K562 (cell line): ENCODE data around the gene LENEP. TPM values are rescaled to one million over a fixed set of nuclear protein-coding genes. Genes with fewer than 3 reads are reported as not detected.

Experiments used
- ARID2 ChIP-seq: fragments of 450-650 bp; IDR thresholded peaks from 2 replicates; pipeline ENCODE4 v1.6.1; 2017; ENCODE audit warnings: antibody characterized with exemption, mild to moderate bottlenecking
- CAMTA2 ChIP-seq: fragments of 250-450 bp; sonication (Bioruptor Pico); conservative IDR thresholded peaks from 2 replicates; pipeline ENCODE4 v1.5.1; 2022
- CEBPB ChIP-seq: fragments of 450-650 bp; IDR thresholded peaks from 2 replicates; pipeline ENCODE4 v1.6.1; 2016; ENCODE audit warnings: missing genetic modification characterization, missing compliant biosample characterization
- CHAMP1 ChIP-seq: fragments of 450-650 bp; IDR thresholded peaks from 2 replicates; pipeline ENCODE4 v1.6.1; 2016; ENCODE audit warnings: mild to moderate bottlenecking
- CSDE1 ChIP-seq, 2 experiments: fragments of 450-650 bp; IDR thresholded peaks; 2 replicates each; pipeline ENCODE4 v1.6.1; 2016; ENCODE audit warnings: mild to moderate bottlenecking in 1 of 2
- GATAD2A ChIP-seq: fragments of 450-650 bp; IDR thresholded peaks from 2 replicates; pipeline ENCODE4 v1.6.1; 2017
- HIVEP1 ChIP-seq: fragments of 250-450 bp; sonication (Bioruptor Pico); IDR thresholded peaks from 2 replicates; pipeline ENCODE4 v1.4.0; 2020; ENCODE audit warnings: mild to moderate bottlenecking
- JUNB ChIP-seq: fragments of 450-650 bp; formaldehyde crosslinking; conservative IDR thresholded peaks from 2 replicates; pipeline ENCODE4 v1.4.0; 2020; ENCODE audit warnings: mild to moderate bottlenecking
- MYC ChIP-seq, 2 experiments: fragments of 250-450 bp in 1 of 2; sonication (Bioruptor Pico) in 1 of 2; IDR thresholded peaks; 2 replicates each; pipeline versions ENCODE4 v1.5.1 to v1.6.1; 2012 to 2021; ENCODE audit warnings: low read depth in 2 of 2, borderline replicate concordance in 1 of 2, improper control_type of control experiment in 1 of 2, low read length in 1 of 2, mild to moderate bottlenecking in 1 of 2, moderate library complexity in 1 of 2
- NKRF ChIP-seq: fragments of 450-650 bp; IDR thresholded peaks from 2 replicates; pipeline ENCODE4 v1.6.1; 2016; ENCODE audit warnings: borderline replicate concordance
- RB1 ChIP-seq: fragments of 450-650 bp; IDR thresholded peaks from 2 replicates; pipeline ENCODE4 v1.6.1; 2017; ENCODE audit warnings: low read depth, mild to moderate bottlenecking
- SMARCC2 ChIP-seq: fragments of 450-650 bp; IDR thresholded peaks from 2 replicates; pipeline ENCODE4 v1.6.1; 2017; ENCODE audit warnings: antibody characterized with exemption, moderate library complexity, mild to moderate bottlenecking, low read depth
- SREBF2 ChIP-seq: sonication (generic); formaldehyde crosslinking; IDR thresholded peaks from 2 replicates; pipeline ENCODE4 v1.4.0; 2020; ENCODE audit warnings: mild to moderate bottlenecking, missing genetic modification reagents
- TCF7 ChIP-seq: sonication (generic); IDR thresholded peaks from 2 replicates; pipeline ENCODE4 v1.6.1; 2016; ENCODE audit warnings: antibody characterized with exemption, borderline replicate concordance
- TGIF2 ChIP-seq: sonication (generic); formaldehyde crosslinking; IDR thresholded peaks from 2 replicates; pipeline ENCODE4 v1.8.1; 2022; ENCODE audit warnings: mild to moderate bottlenecking, missing genetic modification reagents, moderate library complexity
- ZBTB9 ChIP-seq: fragments of 450-650 bp; formaldehyde crosslinking; IDR thresholded peaks from 2 replicates; pipeline ENCODE4 v1.4.0; 2020; ENCODE audit warnings: mild to moderate bottlenecking, moderate library complexity
- ZNF76 ChIP-seq: fragments of 250-450 bp; sonication (Bioruptor Pico); IDR thresholded peaks from 2 replicates; pipeline ENCODE4 v1.4.0; 2020; ENCODE audit warnings: mild to moderate bottlenecking, moderate library complexity, borderline replicate concordance
- polyA plus RNA-seq, 8 experiments: library from polyadenylated mRNA; depleted of rRNA in 4 of 8; stranded (reverse) in 5 of 8; unstranded in 3 of 8; fragments of >200 nt; fragmentation: Nextera tagmentation in 2 of 8; fragmentation: Illumina TruSeq in 1 of 8; extraction: Ambion mirVana in 2 of 8; extraction: Trizol in 1 of 8; gene quantifications; 2 replicates each; pipeline versions ENCODE4 v1.2.1 to v1.2.3, GENCODE V29; 2011 to 2014; ENCODE audit warnings: inconsistent platforms in 1 of 8, missing spikeins in 1 of 8
- total RNA-seq, 7 experiments: library from RNA; depleted of rRNA in 6 of 7; stranded (reverse); fragments of >200 nt in 6 of 7; fragmentation: Illumina TruSeq in 2 of 7; extraction: Trizol in 2 of 7; gene quantifications; 2 replicates each; pipeline versions ENCODE4 v1.2.1 to v1.2.3, GENCODE V29; 2011 to 2021; ENCODE audit warnings: low replicate concordance in 1 of 7
- TF ChIP-seq, protein P1 (sequence below), 2 experiments: fragments of 450-650 bp; IDR thresholded peaks; 2 replicates each; pipeline ENCODE4 v1.6.1; 2018; ENCODE audit warnings: mild to moderate bottlenecking in 2 of 2, low read depth in 1 of 2; ENCODE audit not compliant: partially characterized antibody in 2 of 2

Gene LENEP
- total and polyA plus RNA-seq, 9 of the 15 experiments (the other 6 are each of a cell fraction or from before 2014, with no cell fraction given), result 0.23 to 0.87 (median 0.67) TPM; not detected in 5

DNA sequence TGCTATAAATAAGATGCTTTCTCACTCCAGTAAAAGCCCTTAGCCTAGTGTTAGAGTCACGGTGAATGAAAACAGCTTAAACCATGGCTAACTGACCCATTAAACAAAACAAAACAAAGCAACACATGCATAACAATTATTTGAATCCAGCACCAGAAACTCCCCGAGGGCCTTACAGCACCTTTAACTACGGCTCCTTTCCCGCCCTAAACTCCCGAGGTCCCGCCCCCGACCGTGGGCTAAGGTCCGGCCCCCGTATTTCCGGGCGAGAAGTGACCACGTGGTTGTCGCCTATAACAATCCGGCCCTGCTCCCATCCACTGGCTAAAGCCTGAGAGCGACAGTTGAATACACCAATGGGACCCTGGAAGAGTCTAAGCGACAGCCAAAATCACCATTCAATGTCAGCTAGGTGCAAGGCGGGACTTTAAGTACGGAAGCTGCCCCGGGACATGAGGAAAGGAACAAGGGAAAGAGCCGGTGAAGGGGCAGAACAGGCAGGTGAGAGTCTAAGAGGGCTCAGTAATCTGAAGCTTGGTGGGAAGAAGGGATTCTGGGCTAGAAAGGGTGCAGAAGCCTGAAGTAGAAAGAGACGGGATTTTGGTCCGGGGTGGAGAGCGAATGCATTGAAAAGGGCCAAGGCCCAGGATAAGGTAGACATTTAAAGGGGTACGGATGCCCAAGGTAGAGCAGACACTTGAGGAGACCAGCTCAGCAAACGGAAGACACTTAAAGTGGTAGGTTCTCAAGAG, 10.3 kb upstream of the LENEP start, which contains the start of gene FLAD1 (continued):
- TF ChIP-seq ZBTB9 (peak; percentile 59; the same call in 1 of the 2 replicates), JUNB (CRISPR knock-in tag) (no peak), RB1 (peak; percentile 88), CEBPB (tag) (no peak), HIVEP1 (CRISPR knock-in tag) (no peak), MYC (IDR thresholded peaks at IDR 0.05; ENCODE audit: low read depth, low read length) (peak; percentile 96), MYC (CRISPR knock-in tag; IDR thresholded peaks at IDR 0.05; ENCODE audit: borderline replicate concordance, low read depth) (no peak), CHAMP1 (no peak), SMARCC2 (no peak), CSDE1 (IDR thresholded peaks at IDR 0.05) (no peak), ZNF76 (CRISPR knock-in tag) (no peak), GATAD2A (no peak), ARID2 (0 out of 2 replicates have a peak, but pooled peaks have one; percentile 34), CAMTA2 (CRISPR knock-in tag) (no peak), TGIF2 (no peak), SREBF2 (CRISPR knock-in tag) (no peak), TCF7 (no peak), NKRF (peak; percentile 99)
- TF ChIP-seq, protein P1, sequence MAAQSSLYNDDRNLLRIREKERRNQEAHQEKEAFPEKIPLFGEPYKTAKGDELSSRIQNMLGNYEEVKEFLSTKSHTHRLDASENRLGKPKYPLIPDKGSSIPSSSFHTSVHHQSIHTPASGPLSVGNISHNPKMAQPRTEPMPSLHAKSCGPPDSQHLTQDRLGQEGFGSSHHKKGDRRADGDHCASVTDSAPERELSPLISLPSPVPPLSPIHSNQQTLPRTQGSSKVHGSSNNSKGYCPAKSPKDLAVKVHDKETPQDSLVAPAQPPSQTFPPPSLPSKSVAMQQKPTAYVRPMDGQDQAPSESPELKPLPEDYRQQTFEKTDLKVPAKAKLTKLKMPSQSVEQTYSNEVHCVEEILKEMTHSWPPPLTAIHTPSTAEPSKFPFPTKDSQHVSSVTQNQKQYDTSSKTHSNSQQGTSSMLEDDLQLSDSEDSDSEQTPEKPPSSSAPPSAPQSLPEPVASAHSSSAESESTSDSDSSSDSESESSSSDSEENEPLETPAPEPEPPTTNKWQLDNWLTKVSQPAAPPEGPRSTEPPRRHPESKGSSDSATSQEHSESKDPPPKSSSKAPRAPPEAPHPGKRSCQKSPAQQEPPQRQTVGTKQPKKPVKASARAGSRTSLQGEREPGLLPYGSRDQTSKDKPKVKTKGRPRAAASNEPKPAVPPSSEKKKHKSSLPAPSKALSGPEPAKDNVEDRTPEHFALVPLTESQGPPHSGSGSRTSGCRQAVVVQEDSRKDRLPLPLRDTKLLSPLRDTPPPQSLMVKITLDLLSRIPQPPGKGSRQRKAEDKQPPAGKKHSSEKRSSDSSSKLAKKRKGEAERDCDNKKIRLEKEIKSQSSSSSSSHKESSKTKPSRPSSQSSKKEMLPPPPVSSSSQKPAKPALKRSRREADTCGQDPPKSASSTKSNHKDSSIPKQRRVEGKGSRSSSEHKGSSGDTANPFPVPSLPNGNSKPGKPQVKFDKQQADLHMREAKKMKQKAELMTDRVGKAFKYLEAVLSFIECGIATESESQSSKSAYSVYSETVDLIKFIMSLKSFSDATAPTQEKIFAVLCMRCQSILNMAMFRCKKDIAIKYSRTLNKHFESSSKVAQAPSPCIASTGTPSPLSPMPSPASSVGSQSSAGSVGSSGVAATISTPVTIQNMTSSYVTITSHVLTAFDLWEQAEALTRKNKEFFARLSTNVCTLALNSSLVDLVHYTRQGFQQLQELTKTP (IDR thresholded peaks at IDR 0.05; ENCODE audit: low read depth in 1 of 2, partially characterized antibody in 2 of 2), result peak in 1 of 2 experiments; percentile 34
